Activated CD4-positive, alpha-beta T cell treated with anti-CD3 and anti-CD28 coated beads, Interleukin-2, amount 10 ng/mL, durations not matched to agents 24 days and 14 days (primary cell): ENCODE results near the gene ZNF587. TPM values are rescaled to one million over a fixed set of nuclear protein-coding genes. Genes with fewer than 3 reads are reported as not detected.
"Not testable (repeated sequence)": the region's sequence is repeated elsewhere in the genome, so short reads cannot be mapped to it uniquely, and the experiment has no call there.

Source experiments
- DNase-seq: peaks from one replicate; pipeline ENCODE4 v3.0.0; 2022
- H3K27ac Mint-ChIP-seq: one replicate; pipeline ENCODE4 v1.8.0; 2022; ENCODE audit warnings: mild to moderate bottlenecking, mixed read lengths
- H3K27me3 Mint-ChIP-seq: one replicate; pipeline ENCODE4 v1.8.0; 2022; ENCODE audit warnings: mixed read lengths
- H3K36me3 Mint-ChIP-seq: one replicate; pipeline ENCODE4 v1.8.0; 2022; ENCODE audit warnings: low read depth, mild to moderate bottlenecking, mixed read lengths
- H3K4me1 Mint-ChIP-seq: one replicate; pipeline ENCODE4 v1.8.0; 2021; ENCODE audit warnings: mixed read lengths
- H3K4me3 Mint-ChIP-seq: one replicate; pipeline ENCODE4 v1.8.0; 2022; ENCODE audit warnings: mild to moderate bottlenecking, moderate library complexity, mixed read lengths
- H3K9me3 Mint-ChIP-seq: one replicate; pipeline ENCODE4 v1.8.0; 2021; ENCODE audit warnings: mixed read lengths
- intact Hi-C: fragments of 100-400 bp; cut with micrococcal nuclease; formaldehyde crosslinking; loops from one replicate; pipeline ENCODE4 v1.15.1; 2023
- total RNA-seq: library from RNA; stranded (reverse); gene quantifications from 2 replicates; pipeline ENCODE4 v1.2.3, GENCODE V29; 2022

ZNF587 gene
- total RNA-seq, 1 donor from 2014 or later, result 30.9 TPM

- peaks cover 23% of the 10 kb centered on the region for H3K9me3 Mint-ChIP-seq
Measured at GRCh38 chr19:57873883-57874799, 24.5 kb downstream of the ZNF587 start.

DNA sequence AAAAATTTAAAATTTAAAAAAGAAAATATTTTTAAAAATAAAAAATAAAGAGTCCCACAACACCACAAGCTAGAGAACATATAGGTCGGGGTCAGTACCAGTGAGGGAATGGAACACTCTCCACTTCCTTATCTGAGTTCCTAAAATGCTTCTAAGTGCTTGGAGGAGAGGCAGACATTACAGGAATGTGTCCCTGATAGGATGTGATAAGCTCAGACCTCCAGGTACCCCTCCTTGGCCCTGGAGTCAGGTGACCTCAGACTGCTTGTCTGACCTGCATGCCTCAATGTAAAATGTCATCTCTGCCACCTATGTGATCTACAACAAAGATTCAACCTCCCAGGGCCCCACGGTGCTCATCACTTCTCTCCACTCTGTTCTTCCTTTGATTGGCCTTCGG is 36.4 kb downstream of the ZNF587 start:
- no peak for DNase-seq
- Mint-ChIP-seq H3K27me3 (no peaks in the 10 kb centered on the region), H3K4me1 (peaks cover 11% of the 10 kb centered on the region), H3K36me3 (peaks cover 58% of the 10 kb centered on the region), H3K27ac (no peak overlapping the region), H3K4me3 (no peak overlapping the region), H3K9me3 (peaks cover 30% of the 10 kb centered on the region)
- intact Hi-C loops, result no loop called here

More at GRCh38 chr19:57873883-57874799, 24.5 kb downstream of the ZNF587 start:
- H3K27ac Mint-ChIP-seq, DNase-seq, H3K4me1 Mint-ChIP-seq, H3K4me3 Mint-ChIP-seq, H3K27me3 Mint-ChIP-seq, intact Hi-C loops: not testable (repeated sequence)
- peaks cover 72% of the 10 kb centered on the region for H3K36me3 Mint-ChIP-seq

- H3K4me1 Mint-ChIP-seq, result peaks cover 11% of the 10 kb centered on the region
- H3K27me3 Mint-ChIP-seq, result no peaks in the 10 kb centered on the region
- peak overlapping the region; percentile 89 for H3K4me3 Mint-ChIP-seq
- peaks cover 58% of the 10 kb centered on the region for H3K36me3 Mint-ChIP-seq
- intact Hi-C loops, result no loop called here
- no peak overlapping the region for H3K27ac Mint-ChIP-seq
- peaks cover 35% of the 10 kb centered on the region for H3K9me3 Mint-ChIP-seq
- DNase-seq, result no peak
Measured at GRCh38 chr19:57887195-57887941, 37.7 kb downstream of the ZNF587 start.

GRCh38 chr19:57888107-57888559 is 38.5 kb downstream of the ZNF587 start:
- no peak for DNase-seq
- Mint-ChIP-seq H3K27ac (peak overlapping the region; percentile 84), H3K27me3 (no peaks in the 10 kb centered on the region), H3K9me3 (peaks cover 36% of the 10 kb centered on the region), H3K36me3 (peaks cover 53% of the 10 kb centered on the region), H3K4me3 (peak overlapping the region; percentile 89), H3K4me1 (peaks cover 11% of the 10 kb centered on the region)
- intact Hi-C loops, result no loop called here

- intact Hi-C loops, result no loop called here
- Mint-ChIP-seq H3K4me1 (peaks cover 11% of the 10 kb centered on the region), H3K36me3 (peaks cover 48% of the 10 kb centered on the region), H3K27me3 (no peaks in the 10 kb centered on the region), H3K9me3 (peaks cover 36% of the 10 kb centered on the region), H3K27ac (peak within 1 kb of the TSS; percentile 84), H3K4me3 (peak within 1 kb of the TSS; percentile 89)
- DNase-seq, result peak; percentile 91
Measured at GRCh38 chr19:57888560-57889231, 39.0 kb downstream of the ZNF587 start, which contains the start of gene ZNF814. Gene ZNF814, minus strand, starts transcription at chr19:57889037. Its CDS starts 235 bp downstream, at chr19:57888802.

- H3K9me3 Mint-ChIP-seq, result peaks cover 36% of the 10 kb centered on the region
- peaks cover 32% of the 10 kb centered on the region for H3K36me3 Mint-ChIP-seq
- H3K4me1 Mint-ChIP-seq, result peaks cover 11% of the 10 kb centered on the region
- H3K27me3 Mint-ChIP-seq, DNase-seq, H3K27ac Mint-ChIP-seq, intact Hi-C loops, H3K4me3 Mint-ChIP-seq: not testable (repeated sequence)
Measured at GRCh38 chr19:57890706-57891105, 41.0 kb downstream of the ZNF587 start.

GRCh38 chr19:57900311-57900710 is 50.7 kb downstream of the ZNF587 start:
- H3K9me3 Mint-ChIP-seq, result peaks cover 18% of the 10 kb centered on the region
- intact Hi-C loops, result no loop called here
- no peak overlapping the region for H3K4me3 Mint-ChIP-seq

DNA sequence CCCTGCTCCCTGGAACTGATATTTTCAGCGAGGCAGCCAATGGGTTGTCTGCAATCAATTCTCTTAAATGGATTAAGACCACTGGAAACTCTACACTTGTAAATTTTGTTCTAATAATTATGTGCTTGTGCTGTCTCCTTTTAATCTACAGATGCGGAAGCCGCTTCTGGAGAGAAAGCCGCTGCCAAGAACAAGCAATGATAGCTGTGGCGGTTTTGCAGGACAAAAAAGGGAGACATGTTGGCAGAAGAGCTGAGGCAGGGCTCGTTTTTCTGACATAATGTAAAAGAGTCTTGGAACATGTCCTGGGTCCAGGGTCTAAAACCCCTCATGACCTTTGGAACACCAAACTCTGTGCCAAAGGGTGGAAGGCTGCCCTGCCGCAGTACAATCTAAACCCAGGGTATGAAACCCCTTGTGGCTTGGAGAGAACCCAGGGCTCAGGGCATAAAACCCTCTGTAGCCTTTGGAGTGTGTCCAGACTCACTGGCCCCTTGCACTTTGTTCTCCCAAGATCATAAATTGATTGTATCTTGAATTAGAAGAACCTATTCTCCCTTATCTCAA is 54.0 kb downstream of the ZNF587 start:
- DNase-seq, result no peak
- Mint-ChIP-seq H3K27me3 (no peaks in the 10 kb centered on the region), H3K36me3 (peaks cover 47% of the 10 kb centered on the region), H3K27ac (no peak overlapping the region), H3K4me1 (peaks cover 1% of the 10 kb centered on the region), H3K9me3 (peaks cover 27% of the 10 kb centered on the region), H3K4me3 (no peak overlapping the region)
- intact Hi-C loops, result no loop called here

More at GRCh38 chr19:57900311-57900710, 50.7 kb downstream of the ZNF587 start:
- no peak overlapping the region for H3K27ac Mint-ChIP-seq
- H3K27me3 Mint-ChIP-seq, result no peaks in the 10 kb centered on the region
- peaks cover 1% of the 10 kb centered on the region for H3K4me1 Mint-ChIP-seq
- DNase-seq, result no peak
- H3K36me3 Mint-ChIP-seq, result peaks cover 20% of the 10 kb centered on the region

GRCh38 chr19:57905258-57905657 is 55.6 kb downstream of the ZNF587 start:
- no peak for DNase-seq
- intact Hi-C loops, result no loop called here
- H3K9me3 Mint-ChIP-seq, result peaks cover 27% of the 10 kb centered on the region
- peaks cover 1% of the 10 kb centered on the region for H3K4me1 Mint-ChIP-seq
- H3K4me3 Mint-ChIP-seq, result no peak overlapping the region
- H3K27ac Mint-ChIP-seq, result no peak overlapping the region
- H3K27me3 Mint-ChIP-seq, result no peaks in the 10 kb centered on the region
- peaks cover 57% of the 10 kb centered on the region for H3K36me3 Mint-ChIP-seq

GRCh38 chr19:57907394-57907793 is 57.7 kb downstream of the ZNF587 start:
- Mint-ChIP-seq H3K4me1 (peaks cover 1% of the 10 kb centered on the region), H3K27me3 (no peaks in the 10 kb centered on the region), H3K9me3 (peaks cover 42% of the 10 kb centered on the region), H3K36me3 (peaks cover 70% of the 10 kb centered on the region), H3K27ac (no peak overlapping the region), H3K4me3 (no peak overlapping the region)
- DNase-seq, result no peak
- intact Hi-C loops, result no loop called here

GRCh38 chr19:57914531-57914930 is 64.9 kb downstream of the ZNF587 start:
- peaks cover 15% of the 10 kb centered on the region for H3K4me1 Mint-ChIP-seq
- H3K4me3 Mint-ChIP-seq, result no peak overlapping the region
- H3K27ac Mint-ChIP-seq, result no peak overlapping the region
- intact Hi-C loops, result no loop called here
- H3K9me3 Mint-ChIP-seq, result peaks cover 48% of the 10 kb centered on the region
- no peaks in the 10 kb centered on the region for H3K27me3 Mint-ChIP-seq
- H3K36me3 Mint-ChIP-seq, result peaks cover 64% of the 10 kb centered on the region
- no peak for DNase-seq
